ENCODE measurements around the gene NUMA1. TPM values are rescaled to one million over a fixed set of nuclear protein-coding genes. Genes with fewer than 3 reads are reported as not detected.

The NUMA1 gene
- total RNA-seq, 2 donors from 2014 or later: 102 to 130 TPM

DNA sequence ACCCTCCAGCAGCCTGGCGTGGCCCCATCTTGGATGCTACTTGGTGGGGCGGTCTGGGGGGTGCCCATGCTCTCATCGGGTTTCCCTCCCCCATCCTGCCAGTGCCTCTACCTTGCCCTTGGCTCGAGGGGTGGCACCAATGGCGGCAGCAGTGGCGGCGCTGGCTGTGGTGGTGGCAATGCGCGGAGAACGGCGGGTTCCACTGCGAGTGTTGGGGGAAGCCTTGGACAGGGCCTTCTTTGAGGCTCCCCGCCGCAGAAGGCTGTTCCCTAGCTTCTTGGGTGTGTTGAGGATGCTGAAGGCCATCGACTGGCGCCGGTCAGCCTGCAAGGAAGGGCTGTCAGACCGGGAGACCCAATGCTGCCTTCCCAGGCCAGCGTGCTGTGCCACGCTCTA lies 76.6 kb downstream of the NUMA1 start:
- DNase-seq (ENCODE audit: low spot score): no peak
- no peaks in the 10 kb centered on the region for H3K9me3 ChIP-seq
- H3K4me1 ChIP-seq: peaks cover 0 to 20% of the 10 kb centered on the region in 2 donors
- H3K36me3 ChIP-seq: peaks cover 69% of the 10 kb centered on the region
- H3K27me3 ChIP-seq: no peaks in the 10 kb centered on the region
- TF ChIP-seq, protein P1, sequence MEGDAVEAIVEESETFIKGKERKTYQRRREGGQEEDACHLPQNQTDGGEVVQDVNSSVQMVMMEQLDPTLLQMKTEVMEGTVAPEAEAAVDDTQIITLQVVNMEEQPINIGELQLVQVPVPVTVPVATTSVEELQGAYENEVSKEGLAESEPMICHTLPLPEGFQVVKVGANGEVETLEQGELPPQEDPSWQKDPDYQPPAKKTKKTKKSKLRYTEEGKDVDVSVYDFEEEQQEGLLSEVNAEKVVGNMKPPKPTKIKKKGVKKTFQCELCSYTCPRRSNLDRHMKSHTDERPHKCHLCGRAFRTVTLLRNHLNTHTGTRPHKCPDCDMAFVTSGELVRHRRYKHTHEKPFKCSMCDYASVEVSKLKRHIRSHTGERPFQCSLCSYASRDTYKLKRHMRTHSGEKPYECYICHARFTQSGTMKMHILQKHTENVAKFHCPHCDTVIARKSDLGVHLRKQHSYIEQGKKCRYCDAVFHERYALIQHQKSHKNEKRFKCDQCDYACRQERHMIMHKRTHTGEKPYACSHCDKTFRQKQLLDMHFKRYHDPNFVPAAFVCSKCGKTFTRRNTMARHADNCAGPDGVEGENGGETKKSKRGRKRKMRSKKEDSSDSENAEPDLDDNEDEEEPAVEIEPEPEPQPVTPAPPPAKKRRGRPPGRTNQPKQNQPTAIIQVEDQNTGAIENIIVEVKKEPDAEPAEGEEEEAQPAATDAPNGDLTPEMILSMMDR (IDR thresholded peaks at IDR 0.05): no peak
- no peak overlapping the region for H3K4me3 ChIP-seq
- H3K27ac ChIP-seq: no peak overlapping the region

DNA sequence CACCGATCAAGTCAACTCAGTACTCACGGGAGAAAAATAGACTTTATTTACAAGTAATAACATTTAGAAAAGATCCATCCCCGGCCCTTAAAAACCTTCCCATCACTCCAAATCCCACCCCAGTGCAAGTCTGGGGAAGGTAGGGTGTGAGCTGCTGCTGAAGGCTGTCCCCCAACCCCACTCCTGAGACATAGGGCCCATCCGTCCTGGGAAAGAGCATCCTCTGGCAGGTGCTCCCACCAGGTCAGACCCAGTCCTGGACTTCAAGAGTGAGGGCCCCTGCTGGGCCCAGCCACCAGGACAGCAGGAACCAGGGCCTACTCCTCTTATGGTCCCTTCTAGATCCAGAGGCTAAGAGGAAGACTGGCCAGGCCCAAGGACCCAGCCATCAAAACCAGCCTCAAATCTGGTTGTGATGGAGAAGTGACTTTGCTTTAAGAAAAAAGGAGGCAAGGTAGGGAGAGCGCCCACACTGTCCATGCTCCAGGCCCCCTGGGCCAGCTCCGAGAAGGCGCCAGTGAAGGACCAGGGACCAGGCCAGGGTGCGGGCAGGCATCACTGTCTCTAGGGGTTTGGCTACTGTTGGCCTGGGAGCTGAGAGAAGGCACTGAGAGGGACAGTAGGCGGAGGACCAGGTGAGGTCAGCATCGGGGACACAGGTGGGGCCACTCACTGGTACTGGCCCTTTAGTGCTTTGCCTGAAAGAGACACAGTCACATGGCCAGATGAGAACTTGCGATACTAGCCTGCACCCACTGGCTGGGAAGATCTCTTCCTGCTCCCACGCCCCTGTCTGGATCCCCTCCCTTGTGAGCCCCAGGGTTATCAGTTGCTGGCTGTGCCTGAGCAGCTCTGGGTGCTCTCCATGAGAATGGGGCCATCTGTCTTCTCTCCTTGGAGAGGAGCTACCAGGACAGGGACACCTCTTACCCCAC lies 77.2 kb downstream of the NUMA1 start:
- Histone ChIP-seq H3K27ac (no peak overlapping the region), H3K27me3 (no peaks in the 10 kb centered on the region), H3K9me3 (no peaks in the 10 kb centered on the region), H3K4me1 (peaks cover 0 to 22% of the 10 kb centered on the region in 2 donors), H3K4me3 (no peak overlapping the region), H3K36me3 (peaks cover 63% of the 10 kb centered on the region)
- no peak for DNase-seq (ENCODE audit: low spot score)
- TF ChIP-seq, protein P1 (IDR thresholded peaks at IDR 0.05): no peak

DNA sequence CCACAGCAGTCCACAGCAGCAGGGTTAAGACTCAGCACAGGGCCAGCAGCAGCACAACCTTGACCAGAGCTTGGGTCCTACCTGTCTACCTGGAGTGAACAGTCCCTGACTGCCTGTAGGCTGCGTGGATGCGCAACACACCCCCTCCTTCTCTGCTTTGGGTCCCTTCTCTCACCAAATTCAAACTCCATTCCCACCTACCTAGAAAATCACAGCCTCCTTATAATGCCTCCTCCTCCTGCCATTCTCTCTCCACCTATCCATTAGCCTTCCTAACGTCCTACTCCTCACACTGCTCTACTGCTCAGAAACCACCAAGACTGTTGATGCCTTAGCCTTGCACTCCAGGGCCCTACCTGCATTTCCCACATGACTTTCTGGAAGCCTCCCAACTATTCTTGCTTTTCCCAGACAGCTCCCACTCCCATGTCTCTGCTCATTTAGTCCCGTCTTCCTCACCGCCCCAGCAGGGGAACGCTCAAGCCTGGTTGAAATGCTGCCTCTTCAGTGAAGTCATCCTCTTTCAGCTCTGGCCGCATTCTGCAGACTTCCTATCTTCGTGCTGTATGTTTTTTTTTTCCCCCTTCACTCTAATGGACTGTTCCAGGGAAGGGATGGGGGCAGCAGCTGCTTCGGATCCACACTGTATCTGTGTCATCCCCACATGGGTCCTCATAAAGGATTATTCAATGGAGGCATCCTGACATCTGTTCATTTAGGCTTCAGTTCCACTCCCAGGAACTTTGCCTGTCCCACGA lies 78.3 kb downstream of the NUMA1 start:
- no peaks in the 10 kb centered on the region for H3K9me3 ChIP-seq
- no peak for DNase-seq (ENCODE audit: low spot score)
- TF ChIP-seq, protein P1 (IDR thresholded peaks at IDR 0.05): no peak
- peaks cover 0 to 31% of the 10 kb centered on the region in 2 donors for H3K4me1 ChIP-seq
- H3K36me3 ChIP-seq: peaks cover 52% of the 10 kb centered on the region
- H3K27ac ChIP-seq: no peak overlapping the region
- no peak overlapping the region for H3K4me3 ChIP-seq
- H3K27me3 ChIP-seq: no peaks in the 10 kb centered on the region

DNA sequence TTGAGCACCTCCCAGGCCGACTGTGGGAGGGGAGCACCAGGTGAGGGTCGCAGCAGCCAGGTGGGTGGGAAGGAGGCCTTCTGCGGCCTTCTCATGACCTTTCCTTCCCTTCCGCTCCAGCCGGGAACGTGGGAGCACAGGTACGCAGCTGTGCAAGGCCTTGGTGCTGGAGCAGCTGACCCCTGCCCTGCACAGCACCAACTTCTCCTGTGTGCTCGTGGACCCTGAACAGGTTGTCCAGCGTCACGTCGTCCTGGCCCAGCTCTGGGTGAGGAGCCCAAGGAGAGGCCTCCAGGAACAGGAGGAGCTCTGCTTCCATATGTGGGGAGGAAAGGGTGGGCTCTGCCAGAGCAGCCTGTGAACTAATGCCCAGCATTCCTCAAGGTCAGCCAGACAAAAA lies 79.1 kb downstream of the NUMA1 start:
- Histone ChIP-seq H3K4me1 (peaks cover 0 to 31% of the 10 kb centered on the region in 2 donors), H3K27ac (no peak overlapping the region), H3K27me3 (no peaks in the 10 kb centered on the region), H3K9me3 (no peaks in the 10 kb centered on the region), H3K4me3 (no peak overlapping the region), H3K36me3 (peaks cover 44% of the 10 kb centered on the region)
- TF ChIP-seq, protein P1 (IDR thresholded peaks at IDR 0.05): no peak
- no peak for DNase-seq (ENCODE audit: low spot score)

DNA sequence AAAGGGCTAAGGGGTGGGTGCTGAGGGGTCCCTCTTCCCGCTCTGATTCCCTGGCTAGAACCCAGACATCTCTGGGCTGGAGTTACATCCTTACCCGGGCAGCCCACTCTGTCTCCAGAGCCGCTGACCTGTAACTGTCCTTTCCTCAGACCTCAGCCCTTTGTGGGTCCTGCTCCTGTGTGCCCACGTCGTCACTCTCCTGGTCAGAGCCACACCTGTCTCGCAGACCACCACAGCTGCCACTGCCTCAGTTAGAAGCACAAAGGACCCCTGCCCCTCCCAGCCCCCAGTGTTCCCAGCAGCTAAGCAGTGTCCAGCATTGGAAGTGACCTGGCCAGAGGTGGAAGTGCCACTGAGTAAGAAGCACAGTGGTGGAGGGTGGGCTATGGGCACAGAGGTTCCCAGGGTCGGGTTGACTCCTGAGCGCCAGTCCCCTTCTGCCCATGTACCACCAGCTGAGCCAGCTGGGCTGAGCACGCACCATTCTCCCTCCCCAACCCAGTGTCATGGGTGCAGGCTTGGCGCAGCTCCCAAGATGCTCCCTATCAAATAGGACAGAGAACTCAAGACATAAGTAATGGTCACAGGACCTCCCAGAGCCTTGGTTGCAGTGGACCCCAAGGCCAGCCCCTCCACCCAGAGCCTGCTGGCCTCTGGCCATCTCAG lies 80.0 kb downstream of the NUMA1 start:
- TF ChIP-seq, protein P1 (IDR thresholded peaks at IDR 0.05): no peak
- H3K4me1 ChIP-seq: peaks cover 0 to 31% of the 10 kb centered on the region in 2 donors
- no peak overlapping the region for H3K27ac ChIP-seq
- DNase-seq (ENCODE audit: low spot score): no peak
- H3K27me3 ChIP-seq: no peaks in the 10 kb centered on the region
- no peak overlapping the region for H3K4me3 ChIP-seq
- no peaks in the 10 kb centered on the region for H3K9me3 ChIP-seq
- peaks cover 35% of the 10 kb centered on the region for H3K36me3 ChIP-seq

All from right atrium auricular region (tissue), 2 donors.